Prostate gland (tissue), 2 donors: ENCODE results near the gene RSAD2. TPM values are rescaled to one million over a fixed set of nuclear protein-coding genes. Genes with fewer than 3 reads are reported as not detected.

Experiments
- DNase-seq: peaks from one replicate; pipeline ENCODE4 v3.0.0-alpha.2; 2019; ENCODE audit warnings: low spot score
- H3K27ac ChIP-seq, 2 donors: fragments of 200-600 bp; sonication (generic); 2 replicates each; pipeline ENCODE4 v1.5.1; 2017 to 2019
- H3K27me3 ChIP-seq: fragments of 200-600 bp; sonication (generic); replicated peaks from 2 replicates; pipeline ENCODE4 v1.5.1; 2019; ENCODE audit not compliant: insufficient read depth
- H3K36me3 ChIP-seq, 2 donors: fragments of 200-600 bp; sonication (generic); 1 replicate in 1 of 2; 2 replicates in 1 of 2; pipeline versions ENCODE4 v1.5.1 to v1.8.1; 2017 to 2019
- H3K4me1 ChIP-seq: fragments of 200-600 bp; sonication (generic); replicated peaks from 2 replicates; pipeline ENCODE4 v1.5.1; 2019
- H3K4me3 ChIP-seq, 2 donors: fragments of 200-600 bp; sonication (generic); 2 replicates each; pipeline ENCODE4 v1.5.1; 2017 to 2019
- H3K9me3 ChIP-seq: fragments of 200-600 bp; sonication (generic); 2 replicates; pipeline ENCODE4 v1.5.1; 2017
- POLR2A ChIP-seq: fragments of 450-650 bp; IDR thresholded peaks from one replicate; pipeline ENCODE4 v1.6.1; 2016; ENCODE audit warnings: antibody characterized with exemption, mild to moderate bottlenecking
- POLR2AphosphoS5 ChIP-seq: sonication (generic); formaldehyde crosslinking; IDR thresholded peaks from one replicate; pipeline ENCODE4 v1.6.1; 2017; ENCODE audit warnings: antibody characterized with exemption
- WGBS: methylation state at CpG from one replicate; pipeline ENCODE4 v1.1.5; 2018; 5-methylcytosine and 5-hydroxymethylcytosine counted together
- intact Hi-C: fragments of 100-400 bp; cut with DNase I; formaldehyde crosslinking; loops from one replicate; pipeline ENCODE4 v1.14.2; 2022
- total RNA-seq, 2 donors: library from RNA; depleted of rRNA; stranded (reverse); fragments of >200 nt; gene quantifications; one replicate each; pipeline ENCODE4 v1.1.0, GENCODE V29; 2016
- TF ChIP-seq, protein P1 (sequence below), 4 experiments: fragments of 200-600 bp in 2 of 4; fragments of 450-650 bp in 2 of 4; sonication (generic) in 2 of 4; IDR thresholded peaks; 1 replicate in 3 of 4; 2 replicates in 1 of 4; pipeline ENCODE4 v1.5.1; 2016 to 2019; ENCODE audit warnings: antibody characterized with exemption in 4 of 4, mild to moderate bottlenecking in 2 of 4, moderate library complexity in 2 of 4

RSAD2 gene
- total RNA-seq, 2 donors from 2014 or later, result 3.3 to 8.3 TPM

DNA sequence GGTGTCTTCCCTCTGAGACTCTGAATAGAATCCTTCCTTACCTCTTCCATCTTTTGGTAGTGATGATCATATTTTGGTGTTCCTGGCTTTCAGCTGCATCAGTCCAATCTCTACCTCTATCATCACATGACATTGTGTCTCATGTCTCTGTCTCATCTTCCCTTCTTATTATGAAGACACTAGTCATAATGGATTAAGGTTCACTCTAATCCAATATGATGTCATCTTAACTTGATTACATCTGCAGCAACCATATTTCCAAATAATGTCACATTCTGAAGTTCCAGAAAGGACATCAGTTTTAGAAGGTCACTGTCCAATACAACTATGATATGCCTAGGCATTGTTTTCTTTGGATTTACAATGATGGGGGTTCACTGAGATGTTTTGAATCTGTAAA lies 43.4 kb upstream of the RSAD2 start:
- no peak for DNase-seq
- TF ChIP-seq, protein P1, sequence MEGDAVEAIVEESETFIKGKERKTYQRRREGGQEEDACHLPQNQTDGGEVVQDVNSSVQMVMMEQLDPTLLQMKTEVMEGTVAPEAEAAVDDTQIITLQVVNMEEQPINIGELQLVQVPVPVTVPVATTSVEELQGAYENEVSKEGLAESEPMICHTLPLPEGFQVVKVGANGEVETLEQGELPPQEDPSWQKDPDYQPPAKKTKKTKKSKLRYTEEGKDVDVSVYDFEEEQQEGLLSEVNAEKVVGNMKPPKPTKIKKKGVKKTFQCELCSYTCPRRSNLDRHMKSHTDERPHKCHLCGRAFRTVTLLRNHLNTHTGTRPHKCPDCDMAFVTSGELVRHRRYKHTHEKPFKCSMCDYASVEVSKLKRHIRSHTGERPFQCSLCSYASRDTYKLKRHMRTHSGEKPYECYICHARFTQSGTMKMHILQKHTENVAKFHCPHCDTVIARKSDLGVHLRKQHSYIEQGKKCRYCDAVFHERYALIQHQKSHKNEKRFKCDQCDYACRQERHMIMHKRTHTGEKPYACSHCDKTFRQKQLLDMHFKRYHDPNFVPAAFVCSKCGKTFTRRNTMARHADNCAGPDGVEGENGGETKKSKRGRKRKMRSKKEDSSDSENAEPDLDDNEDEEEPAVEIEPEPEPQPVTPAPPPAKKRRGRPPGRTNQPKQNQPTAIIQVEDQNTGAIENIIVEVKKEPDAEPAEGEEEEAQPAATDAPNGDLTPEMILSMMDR (IDR thresholded peaks at IDR 0.05), result no peak
- no peak for TF ChIP-seq POLR2AphosphoS5
- no peak for TF ChIP-seq POLR2A
- Histone ChIP-seq H3K9me3 (no peaks in the 10 kb centered on the region), H3K4me3 (no peak overlapping the region), H3K36me3 (no peaks in the 10 kb centered on the region), H3K27ac (no peak overlapping the region), H3K4me1 (no peaks in the 10 kb centered on the region), H3K27me3 (no peaks in the 10 kb centered on the region)
- intact Hi-C loops, result no loop called here

DNA sequence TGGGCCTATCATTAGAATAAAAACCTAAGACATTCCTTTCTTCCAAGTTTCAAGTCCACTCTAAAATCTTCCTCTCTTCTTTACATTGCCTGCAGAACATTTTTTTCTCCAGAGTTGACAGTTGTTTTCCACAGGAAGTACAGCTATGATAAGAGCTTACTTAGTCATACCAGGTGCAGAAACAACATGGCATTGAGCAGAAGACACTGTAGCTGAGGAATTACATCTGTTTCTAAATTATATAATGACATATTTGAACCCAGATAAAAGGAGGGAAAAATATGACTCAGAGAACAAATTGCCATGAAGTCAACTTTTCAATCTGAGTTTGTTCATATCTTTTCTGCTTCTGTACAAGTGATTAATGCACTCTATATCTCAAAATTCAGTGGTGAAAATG lies 42.1 kb upstream of the RSAD2 start:
- H3K9me3 ChIP-seq, result no peaks in the 10 kb centered on the region
- H3K4me3 ChIP-seq, result no peak overlapping the region
- intact Hi-C loops, result no loop called here
- H3K27ac ChIP-seq, result no peak overlapping the region
- no peaks in the 10 kb centered on the region for H3K4me1 ChIP-seq
- H3K36me3 ChIP-seq, result no peaks in the 10 kb centered on the region
- TF ChIP-seq POLR2AphosphoS5 (no peak), POLR2A (no peak)
- TF ChIP-seq, protein P1 (IDR thresholded peaks at IDR 0.05), result no peak
- DNase-seq, result no peak
- H3K27me3 ChIP-seq, result no peaks in the 10 kb centered on the region

DNA sequence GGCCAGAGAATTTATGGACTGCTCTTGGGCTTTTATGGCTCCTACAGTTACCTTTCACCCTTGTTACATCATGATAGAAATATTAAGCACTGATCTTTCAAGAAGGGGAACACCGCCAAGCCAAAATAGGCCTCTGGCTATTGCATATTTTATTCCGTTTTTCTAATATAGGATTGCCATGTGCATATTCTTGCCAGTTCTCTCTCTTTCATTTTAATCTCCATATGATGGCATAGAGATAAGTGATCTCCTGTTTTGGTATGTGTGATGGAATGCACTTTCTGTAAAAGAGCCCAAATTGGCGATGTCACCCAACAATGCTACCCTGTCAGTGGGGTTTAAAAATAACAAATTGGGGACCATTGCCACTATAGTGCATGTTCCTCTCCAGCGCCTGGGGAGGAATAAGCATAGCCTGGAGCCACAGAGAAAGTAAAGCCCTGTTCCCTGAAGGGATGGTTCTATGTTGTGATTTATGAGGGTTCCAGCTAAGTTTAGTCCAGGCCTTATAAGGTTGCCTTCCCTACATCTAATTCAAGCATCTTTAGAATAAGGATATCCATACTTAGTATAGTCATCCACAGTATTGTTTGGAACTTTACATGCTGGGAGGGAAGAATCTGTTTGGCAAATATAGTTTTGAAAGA lies 38.8 kb upstream of the RSAD2 start:
- Histone ChIP-seq H3K9me3 (no peaks in the 10 kb centered on the region), H3K27ac (no peak overlapping the region), H3K4me3 (no peak overlapping the region), H3K36me3 (no peaks in the 10 kb centered on the region), H3K27me3 (no peaks in the 10 kb centered on the region), H3K4me1 (no peaks in the 10 kb centered on the region)
- 88% methylated on average over 4 of the region's 4 CpGs for WGBS
- intact Hi-C loops, result no loop called here
- DNase-seq, result no peak
- TF ChIP-seq, protein P1 (IDR thresholded peaks at IDR 0.05), result no peak

DNA sequence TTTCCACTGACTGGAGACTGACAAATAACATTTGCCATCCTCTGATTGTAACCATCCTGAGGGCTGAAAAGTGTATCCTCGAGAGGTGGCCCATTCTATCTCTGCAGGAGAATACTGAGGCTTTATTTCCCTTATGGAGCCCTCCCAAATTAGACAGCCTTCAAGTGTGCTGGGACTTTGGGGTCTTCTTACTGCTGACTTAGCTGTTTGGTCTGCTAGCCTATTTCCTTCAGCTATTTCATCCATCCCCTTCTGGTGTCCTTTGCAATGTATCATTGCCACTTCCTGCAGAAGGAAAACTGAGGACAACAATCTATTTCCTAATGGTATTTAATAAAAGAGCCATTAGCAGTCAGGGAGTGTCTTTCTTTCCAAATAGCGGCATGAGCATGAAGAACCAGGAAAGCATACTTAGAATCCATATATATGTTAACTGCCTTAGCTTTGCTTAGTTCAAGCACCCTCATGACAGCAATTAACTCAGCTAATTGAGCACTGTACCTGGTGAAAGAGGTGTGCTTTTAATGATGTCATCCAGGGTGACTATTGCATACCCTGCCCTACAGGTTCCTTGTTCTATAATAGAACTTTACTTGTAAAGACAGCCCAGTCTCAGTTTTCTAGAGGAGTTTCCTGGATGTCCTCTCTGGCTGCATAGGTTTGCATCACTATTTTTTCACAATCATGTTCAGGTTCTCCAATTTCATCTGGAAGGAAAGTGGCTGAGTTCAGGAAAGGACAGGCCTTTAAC lies 35.9 kb upstream of the RSAD2 start:
- no peaks in the 10 kb centered on the region for H3K36me3 ChIP-seq
- no peaks in the 10 kb centered on the region for H3K4me1 ChIP-seq
- no peak overlapping the region for H3K4me3 ChIP-seq
- no peak overlapping the region for H3K27ac ChIP-seq
- WGBS, result 85% methylated on average over 2 of the region's 2 CpGs
- DNase-seq, result no peak
- H3K9me3 ChIP-seq, result no peaks in the 10 kb centered on the region
- H3K27me3 ChIP-seq, result no peaks in the 10 kb centered on the region
- TF ChIP-seq POLR2AphosphoS5, result no peak
- TF ChIP-seq POLR2A, result no peak
- TF ChIP-seq, protein P1 (IDR thresholded peaks at IDR 0.05), result no peak
- intact Hi-C loops, result no loop called here

DNA sequence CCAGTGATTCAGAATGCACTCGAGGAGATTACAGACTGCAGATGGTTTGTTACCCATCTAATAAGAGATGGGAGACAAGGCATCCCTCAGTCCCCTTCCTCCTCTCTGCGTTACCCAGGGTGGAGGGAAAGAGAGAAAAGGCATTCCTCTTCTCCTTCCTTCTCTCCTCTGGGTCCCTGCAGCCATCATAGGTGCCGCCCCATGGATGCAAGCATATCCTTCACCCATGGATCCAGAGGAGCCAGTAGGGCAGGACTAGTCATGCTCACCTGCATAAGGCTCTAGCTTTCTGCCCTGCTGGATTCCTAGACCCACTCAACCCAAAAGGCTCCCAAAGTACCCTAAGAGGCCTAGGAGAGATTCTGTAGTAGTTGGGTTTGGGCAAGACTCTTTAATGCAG lies 32.3 kb upstream of the RSAD2 start:
- no peak overlapping the region for H3K27ac ChIP-seq
- no peaks in the 10 kb centered on the region for H3K27me3 ChIP-seq
- no peak overlapping the region for H3K4me3 ChIP-seq
- no peaks in the 10 kb centered on the region for H3K36me3 ChIP-seq
- H3K4me1 ChIP-seq, result no peaks in the 10 kb centered on the region
- no peak for TF ChIP-seq POLR2AphosphoS5
- TF ChIP-seq, protein P1 (IDR thresholded peaks at IDR 0.05), result no peak
- no peak for TF ChIP-seq POLR2A
- no peaks in the 10 kb centered on the region for H3K9me3 ChIP-seq
- 76% methylated on average over 3 of the region's 3 CpGs for WGBS
- intact Hi-C loops, result no loop called here
- no peak for DNase-seq
